ENCODE data around the gene CTDSPL. TPM values are rescaled to one million over a fixed set of nuclear protein-coding genes. Genes with fewer than 3 reads are reported as not detected.

Gene CTDSPL
- total and polyA plus RNA-seq, 2 of the 8 experiments (the other 6 are each of a cell fraction or from before 2014, with no cell fraction given) = 20.3 to 42.2 TPM

GRCh38 chr3:38011111-38011510, 149.4 kb downstream of the CTDSPL start:
- Histone ChIP-seq H3K4me3 (ENCODE audit: extremely low read depth in 1 of 4, insufficient read depth in 2 of 4, low read depth in 3 of 4, low read length in 4 of 4) (no peak overlapping the region), H3K18ac (ENCODE audit: extremely low read depth, low read length) (no peak overlapping the region), H3K36me3 (ENCODE audit: control insufficient read depth in 2 of 4, insufficient read depth in 4 of 4, low read length in 3 of 4) (peaks cover 0 to 5% (median 2%) of the 10 kb centered on the region in 4 experiments; a peak in 2 of 8 replicates), H2AK5ac (ENCODE audit: low read depth, low read length) (no peak overlapping the region), H3K79me1 (ENCODE audit: low read depth, low read length) (no peaks in the 10 kb centered on the region), H2BK20ac (ENCODE audit: low read length) (no peak overlapping the region), H4K91ac (replicated peaks; ENCODE audit: insufficient read length, low read length) (no peak overlapping the region), H4K8ac (ENCODE audit: extremely low read depth, insufficient read depth, low read length) (no peak overlapping the region), H3K9me3 (ENCODE audit: insufficient read depth in 2 of 2, low read depth in 1 of 2, low read length in 1 of 2) (no peaks in the 10 kb centered on the region), H3K56ac (replicated peaks; ENCODE audit: insufficient read length, low read depth, low read length) (no peak overlapping the region), H2BK120ac (replicated peaks; ENCODE audit: low read depth, low read length) (no peak overlapping the region), H3K9ac (replicated peaks in 1 of 4; ENCODE audit: extremely low read depth in 1 of 4, low read depth in 3 of 4, low read length in 3 of 4) (no peak overlapping the region), H3K27me3 (replicated peaks in 1 of 4; ENCODE audit: control insufficient read depth in 3 of 4, extremely low read depth in 1 of 4, insufficient read depth in 3 of 4, low read length in 3 of 4) (no peaks in the 10 kb centered on the region), H2BK15ac (ENCODE audit: low read length) (no peak overlapping the region), H2BK12ac (ENCODE audit: low read depth, low read length) (no peak overlapping the region), H3K79me2 (ENCODE audit: control insufficient read depth in 1 of 2, insufficient read depth in 2 of 2, low read length in 2 of 2) (no peaks in the 10 kb centered on the region), H3K14ac (ENCODE audit: insufficient read length) (no peak overlapping the region), H3K4me1 (replicated peaks in 1 of 4; ENCODE audit: control insufficient read depth in 3 of 4, insufficient read depth in 4 of 4, low read length in 3 of 4) (no peaks in the 10 kb centered on the region), H3K23ac (ENCODE audit: insufficient read length) (no peak overlapping the region), H3K23me2 (ENCODE audit: low read depth, low read length) (no peaks in the 10 kb centered on the region), H3K4me2 (ENCODE audit: insufficient read depth in 1 of 2, low read depth in 2 of 2, low read length in 2 of 2) (no peak overlapping the region), H4K5ac (ENCODE audit: insufficient read length, low read depth, low read length) (no peak overlapping the region), H2AFZ (ENCODE audit: low read length) (no peak overlapping the region), H2BK5ac (ENCODE audit: low read depth, low read length) (no peak overlapping the region), H3K27ac (ENCODE audit: low read depth, low read length) (no peak overlapping the region), H4K20me1 (replicated peaks in 1 of 2; ENCODE audit: control insufficient read depth in 1 of 2, insufficient read depth in 2 of 2, low read length in 2 of 2) (no peaks in the 10 kb centered on the region), H3K4ac (replicated peaks; ENCODE audit: insufficient read length, low read depth, low read length) (no peak overlapping the region)
- no peak for TF ChIP-seq CTCF (IDR thresholded peaks at IDR 0.05; ENCODE audit: control extremely low read depth in 1 of 3, insufficient read depth in 1 of 3, low read depth in 1 of 3, low read length in 3 of 3)
- TF ChIP-seq USF2 (IDR thresholded peaks at IDR 0.05; ENCODE audit: low read length) = no peak
- TF ChIP-seq KDM1A (IDR thresholded peaks at IDR 0.05; ENCODE audit: borderline replicate concordance, low read length) = no peak
- no peak for TF ChIP-seq BCL11A (IDR thresholded peaks at IDR 0.05; ENCODE audit: low read depth in 2 of 2, low read length in 2 of 2)
- TF ChIP-seq SP2 (IDR thresholded peaks at IDR 0.05; ENCODE audit: low read length) = no peak
- TF ChIP-seq EZH2 (IDR thresholded peaks at IDR 0.05; ENCODE audit: low read depth, low read length, severe bottlenecking) = no peak
- no peak for FAIRE-seq
- DNase-seq (ENCODE audit: low read depth in 1 of 2, low spot score in 2 of 2) = no peak
- WGBS, 2 experiments (ENCODE audit: extremely low coverage in 1 of 2, insufficient coverage in 1 of 2, insufficient read length in 1 of 2, insufficient replicate concordance in 2 of 2, low coverage in 1 of 2, low lambda C conversion rate in 2 of 2, missing lambda C conversion rate in 1 of 2) = 96% methylated on average over 18 of the region's 21 CpGs; no CpG with 5 or more reads in 1 of the 2 experiments
- ChIA-PET CTCF (ENCODE audit: partially characterized antibody) (interaction anchor here (0.7 to 9.6 kb wide), 4 partner anchors 8 to 45 kb away, joined by 3 to 74 read pairs (median 4); no protein-coding TSS in a partner anchor), POLR2A (ENCODE audit: partially characterized antibody) (no interaction called here)
